Cardiac fibroblast (primary cell): ENCODE results near the gene SEMA4C.

ENCODE experiments used
- DNase-seq, 2 donors: peaks; one replicate each; pipeline versions ENCODE4 v3.0.0 to v3.0.0-alpha.2; 2010; ENCODE audit warnings: low read depth in 2 of 2
- H3K4me3 ChIP-seq, 2 donors: replicated peaks in 1 of 2; 1 replicate in 1 of 2; 2 replicates in 1 of 2; pipeline ENCODE4 v1.5.1; 2011; ENCODE audit warnings: low read depth in 2 of 2, low read length in 2 of 2, mild to moderate bottlenecking in 2 of 2, moderate library complexity in 1 of 2
- TF ChIP-seq, protein P1 (sequence below): IDR thresholded peaks from one replicate; pipeline ENCODE4 v1.5.1; 2011; ENCODE audit warnings: low read depth, mild to moderate bottlenecking, low read length, inconsistent platforms

Gene SEMA4C

GRCh38 chr2:96869822-96870625, at the start of gene SEMA4C:
SEMA4C (minus strand) TSS chr2:96870080; CDS start chr2:96867886, 2,194 bp downstream.
- TF ChIP-seq, protein P1, sequence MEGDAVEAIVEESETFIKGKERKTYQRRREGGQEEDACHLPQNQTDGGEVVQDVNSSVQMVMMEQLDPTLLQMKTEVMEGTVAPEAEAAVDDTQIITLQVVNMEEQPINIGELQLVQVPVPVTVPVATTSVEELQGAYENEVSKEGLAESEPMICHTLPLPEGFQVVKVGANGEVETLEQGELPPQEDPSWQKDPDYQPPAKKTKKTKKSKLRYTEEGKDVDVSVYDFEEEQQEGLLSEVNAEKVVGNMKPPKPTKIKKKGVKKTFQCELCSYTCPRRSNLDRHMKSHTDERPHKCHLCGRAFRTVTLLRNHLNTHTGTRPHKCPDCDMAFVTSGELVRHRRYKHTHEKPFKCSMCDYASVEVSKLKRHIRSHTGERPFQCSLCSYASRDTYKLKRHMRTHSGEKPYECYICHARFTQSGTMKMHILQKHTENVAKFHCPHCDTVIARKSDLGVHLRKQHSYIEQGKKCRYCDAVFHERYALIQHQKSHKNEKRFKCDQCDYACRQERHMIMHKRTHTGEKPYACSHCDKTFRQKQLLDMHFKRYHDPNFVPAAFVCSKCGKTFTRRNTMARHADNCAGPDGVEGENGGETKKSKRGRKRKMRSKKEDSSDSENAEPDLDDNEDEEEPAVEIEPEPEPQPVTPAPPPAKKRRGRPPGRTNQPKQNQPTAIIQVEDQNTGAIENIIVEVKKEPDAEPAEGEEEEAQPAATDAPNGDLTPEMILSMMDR, result no peak
- DNase-seq, result peak; percentile 31 to 53
- peak within 1 kb of the TSS; percentile 85 to 87 for H3K4me3 ChIP-seq

GRCh38 chr2:96918754-96919550, 49.1 kb upstream of the SEMA4C start:
- TF ChIP-seq, protein P1, result no peak
- no peak overlapping the region for H3K4me3 ChIP-seq
- no peak for DNase-seq

- TF ChIP-seq, protein P1, result no peak
- H3K4me3 ChIP-seq, result no peak overlapping the region
- no peak for DNase-seq
Measured at GRCh38 chr2:96918092-96918753, 48.3 kb upstream of the SEMA4C start.

GRCh38 chr2:96916646-96917543, 47.0 kb upstream of the SEMA4C start:
- TF ChIP-seq, protein P1, result no peak
- H3K4me3 ChIP-seq, result no peak overlapping the region
- no peak for DNase-seq

DNA sequence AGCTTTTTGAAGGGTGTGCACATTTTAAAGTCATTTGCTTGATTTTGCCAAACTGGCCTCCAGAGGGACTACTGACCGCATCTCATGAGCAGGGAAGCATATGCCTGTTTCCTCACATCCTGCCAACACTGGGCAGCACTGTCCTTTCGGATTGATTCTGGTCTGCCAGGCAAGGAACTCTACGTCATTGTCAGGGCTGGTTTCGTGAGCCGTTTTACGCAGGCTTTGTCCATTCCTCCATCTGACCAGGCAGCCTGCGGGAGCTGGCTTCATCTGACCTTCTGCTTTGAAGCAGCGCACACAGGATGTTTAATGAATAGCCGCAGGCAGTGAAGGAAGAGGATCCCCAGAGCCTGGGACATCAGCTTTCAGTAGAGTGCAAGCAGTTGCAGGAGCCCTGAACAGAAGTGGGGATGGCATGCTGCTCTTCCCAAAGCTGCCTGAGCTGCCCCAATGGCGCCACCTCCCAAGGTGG, 46.3 kb upstream of the SEMA4C start:
- TF ChIP-seq, protein P1, result no peak
- no peak overlapping the region for H3K4me3 ChIP-seq
- no peak for DNase-seq

DNA sequence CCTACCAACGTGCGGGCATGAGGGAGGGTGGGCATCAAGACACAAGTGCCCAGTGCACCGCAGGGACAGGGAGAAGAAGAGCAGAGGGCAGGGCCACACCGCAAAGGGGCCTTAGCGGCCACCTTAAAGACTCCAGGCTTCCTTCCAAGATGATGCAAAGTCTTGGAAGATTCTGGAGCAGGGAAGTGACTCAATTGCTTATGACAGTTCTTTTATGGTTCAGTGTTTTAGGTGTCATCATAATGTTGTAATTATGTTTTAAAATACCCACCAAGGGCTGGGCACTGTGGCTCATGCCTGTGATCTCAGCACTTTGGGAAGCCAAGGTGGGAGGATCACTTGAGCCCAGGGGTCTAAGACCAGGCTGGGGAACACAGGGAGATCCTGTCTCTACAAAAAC, 44.5 kb upstream of the SEMA4C start:
- DNase-seq, result peak; percentile 40 to 58
- H3K4me3 ChIP-seq, result no peak overlapping the region

More for the DNA sequence above, 44.5 kb upstream of the SEMA4C start:
- TF ChIP-seq, protein P1, result no peak
